ENCODE results near the gene ARSB.
"Not testable (repeated sequence)": the region's sequence is repeated elsewhere in the genome, so short reads cannot be mapped to it uniquely, and the experiment has no call there.

ARSB gene

DNA sequence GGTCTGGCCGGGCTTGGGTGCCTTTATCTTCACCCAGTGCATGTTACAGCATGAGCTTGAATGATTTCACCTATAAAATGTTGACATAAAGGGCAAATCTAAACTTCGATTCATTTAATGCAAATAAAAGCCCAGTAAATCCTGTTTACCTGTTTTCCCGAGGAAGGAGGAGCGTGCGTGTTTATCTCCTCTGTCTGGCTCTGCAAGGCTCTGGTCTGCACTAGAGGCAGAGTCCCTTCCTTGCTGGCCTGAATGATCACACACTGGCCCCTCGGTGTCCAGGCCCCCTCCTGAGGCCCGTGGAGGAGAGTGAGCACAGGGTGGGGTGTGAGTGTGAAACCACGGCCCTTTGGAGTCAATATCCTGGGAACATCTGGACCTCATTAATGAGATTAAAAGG lies 211.5 kb downstream of the ARSB start:
- Histone ChIP-seq H3K4me3 (ENCODE audit: insufficient read depth, low read depth, low read length, poor library complexity, severe bottlenecking) (no peak overlapping the region), H3K4me1 (ENCODE audit: control insufficient read depth, insufficient read depth, low read length, poor library complexity, severe bottlenecking) (no peaks in the 10 kb centered on the region), H3K36me3 (ENCODE audit: control insufficient read depth, insufficient read depth, low read length) (no peaks in the 10 kb centered on the region), H3K27ac (ENCODE audit: insufficient read depth, low read length, poor library complexity, severe bottlenecking) (no peak overlapping the region), H3K9me3 (ENCODE audit: control insufficient read depth, low read length) (no peaks in the 10 kb centered on the region), H3K27me3 (replicated peaks; ENCODE audit: control insufficient read depth, insufficient read depth, low read length, poor library complexity, severe bottlenecking) (no peaks in the 10 kb centered on the region)
- DNase-seq, result no peak

DNA sequence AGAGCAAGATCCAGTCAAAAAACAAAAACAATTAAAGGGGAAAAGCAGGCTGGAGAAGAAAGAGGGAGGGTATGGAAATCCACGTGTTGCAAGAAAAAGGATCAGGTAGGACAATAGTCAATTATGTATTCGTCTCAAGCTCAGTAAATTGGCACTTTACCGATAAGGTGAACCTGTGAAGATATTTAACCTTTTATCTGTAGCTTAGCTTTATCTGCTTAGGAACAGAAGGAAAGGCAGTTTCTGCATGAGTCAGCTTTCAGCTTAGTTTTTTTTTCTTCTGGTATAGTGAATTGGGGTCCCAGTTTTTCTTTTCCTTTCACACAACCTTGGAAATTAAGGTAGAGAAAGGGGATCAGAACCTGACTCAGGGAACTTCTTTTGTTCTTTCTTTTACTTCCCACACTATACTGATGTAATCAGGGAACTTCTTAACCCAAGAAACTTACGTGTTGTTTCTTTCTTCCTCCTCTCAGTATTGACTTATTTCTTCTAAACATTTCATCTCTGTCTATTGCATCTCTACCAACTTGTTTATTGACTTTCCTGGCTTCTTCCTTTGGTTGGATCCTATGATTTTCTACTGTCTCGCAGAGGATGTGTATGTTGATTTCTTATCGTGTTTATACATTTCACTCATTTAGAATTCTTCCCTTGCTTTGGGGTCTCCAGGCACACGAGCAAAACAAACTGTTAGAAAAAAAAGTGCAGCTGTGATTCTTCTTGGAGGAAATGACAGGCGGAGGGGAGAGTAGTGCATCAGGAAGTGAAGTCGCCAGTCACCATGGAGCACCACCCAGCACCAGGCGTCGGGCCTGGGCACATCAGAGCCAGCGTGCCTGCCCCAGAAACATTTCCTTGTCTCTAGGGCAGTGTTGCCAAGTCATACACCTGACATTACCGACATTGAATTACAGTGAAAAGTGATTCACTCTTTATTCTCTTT lies 213.6 kb downstream of the ARSB start:
- Histone ChIP-seq H3K4me3 (ENCODE audit: insufficient read depth, low read depth, low read length, poor library complexity, severe bottlenecking) (no peak overlapping the region), H3K27me3 (replicated peaks; ENCODE audit: control insufficient read depth, insufficient read depth, low read length, poor library complexity, severe bottlenecking) (no peaks in the 10 kb centered on the region), H3K36me3 (ENCODE audit: control insufficient read depth, insufficient read depth, low read length) (no peaks in the 10 kb centered on the region), H3K27ac (ENCODE audit: insufficient read depth, low read length, poor library complexity, severe bottlenecking) (no peak overlapping the region), H3K9me3 (ENCODE audit: control insufficient read depth, low read length) (no peaks in the 10 kb centered on the region), H3K4me1 (ENCODE audit: control insufficient read depth, insufficient read depth, low read length, poor library complexity, severe bottlenecking) (no peaks in the 10 kb centered on the region)
- DNase-seq, result no peak

DNA sequence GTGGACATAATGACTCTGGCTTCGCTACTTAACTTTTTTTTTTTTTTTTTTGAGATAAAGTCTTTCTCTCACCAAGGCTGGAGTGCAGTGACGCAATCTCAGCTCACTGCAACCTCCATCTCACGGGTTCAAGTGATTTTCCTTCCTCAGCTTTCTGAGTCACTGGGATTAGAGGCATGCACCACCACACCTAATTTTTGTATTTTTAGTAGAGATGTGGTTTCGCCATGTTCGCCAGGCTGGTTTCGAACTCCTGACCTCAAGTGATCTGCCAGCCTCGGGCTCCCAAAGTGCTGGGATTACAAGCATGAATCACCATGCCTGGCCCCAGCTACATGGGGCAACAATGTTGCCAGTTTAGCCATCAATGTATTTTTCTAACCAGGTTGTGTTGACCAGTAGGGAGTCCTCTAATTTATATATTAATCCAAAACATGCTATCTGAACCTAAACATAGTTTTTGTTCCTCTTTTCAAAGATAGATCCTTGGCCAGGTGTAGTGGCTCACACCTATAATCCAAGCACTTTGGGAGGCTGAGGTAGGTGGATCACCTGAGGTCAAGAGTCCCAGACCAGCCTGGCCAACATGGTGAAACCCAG lies 216.2 kb downstream of the ARSB start:
- Histone ChIP-seq H3K27ac (ENCODE audit: insufficient read depth, low read length, poor library complexity, severe bottlenecking) (no peak overlapping the region), H3K9me3 (ENCODE audit: control insufficient read depth, low read length) (no peaks in the 10 kb centered on the region), H3K27me3 (replicated peaks; ENCODE audit: control insufficient read depth, insufficient read depth, low read length, poor library complexity, severe bottlenecking) (no peaks in the 10 kb centered on the region), H3K4me3 (ENCODE audit: insufficient read depth, low read depth, low read length, poor library complexity, severe bottlenecking) (no peak overlapping the region), H3K4me1 (ENCODE audit: control insufficient read depth, insufficient read depth, low read length, poor library complexity, severe bottlenecking) (no peaks in the 10 kb centered on the region), H3K36me3 (ENCODE audit: control insufficient read depth, insufficient read depth, low read length) (no peaks in the 10 kb centered on the region)
- DNase-seq, result no peak

DNA sequence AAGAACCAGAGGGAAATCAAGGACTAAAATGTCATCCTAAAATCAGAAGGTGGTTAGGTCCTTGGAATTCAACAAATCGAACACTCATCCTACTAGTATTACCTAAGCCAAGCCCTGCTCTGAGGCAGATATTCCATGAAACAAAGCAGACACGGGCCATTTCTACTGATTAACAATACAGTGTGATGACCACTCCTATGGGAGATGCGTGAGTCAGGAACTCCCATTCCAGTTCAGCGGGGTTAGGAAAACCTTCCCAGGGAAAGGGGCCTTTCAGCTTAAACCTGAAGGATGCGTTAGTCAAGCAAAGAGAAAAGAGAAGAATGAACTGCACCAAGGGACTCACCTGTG lies 218.7 kb downstream of the ARSB start:
- no peaks in the 10 kb centered on the region for H3K27me3 ChIP-seq (replicated peaks; ENCODE audit: control insufficient read depth, insufficient read depth, low read length, poor library complexity, severe bottlenecking)

DNA sequence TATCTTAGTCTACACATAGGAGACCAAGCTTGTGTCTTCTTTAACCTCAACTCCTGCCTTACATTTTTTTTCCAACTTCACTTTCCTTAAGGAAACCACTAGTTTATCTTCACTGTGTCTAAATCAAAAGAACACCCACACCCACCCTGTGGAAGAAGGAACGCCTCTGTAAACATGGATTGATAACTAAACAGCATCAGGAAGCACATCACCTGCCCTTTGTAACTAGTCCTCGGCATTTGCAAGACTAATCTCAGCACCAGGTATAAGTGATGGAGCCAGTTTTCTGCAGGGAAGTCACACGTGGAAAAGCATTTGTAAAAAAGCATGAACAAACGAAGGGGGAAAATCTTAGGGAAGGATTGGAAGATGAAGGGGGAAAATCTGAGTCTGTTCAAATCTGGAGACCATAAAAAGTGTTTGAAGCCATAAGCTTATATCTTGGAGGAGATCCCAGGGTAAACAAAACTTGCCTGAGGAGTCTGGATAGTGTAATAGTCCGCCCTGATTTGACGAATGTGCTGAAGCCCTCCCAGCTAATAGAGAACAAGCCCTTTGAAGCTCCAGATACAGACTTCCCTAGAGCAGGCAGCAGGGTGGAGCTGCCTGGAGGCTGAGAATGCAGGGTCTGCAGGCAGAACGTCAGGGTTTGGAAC lies 219.2 kb downstream of the ARSB start:
- Histone ChIP-seq H3K4me3 (ENCODE audit: insufficient read depth, low read depth, low read length, poor library complexity, severe bottlenecking) (no peak overlapping the region), H3K4me1 (ENCODE audit: control insufficient read depth, insufficient read depth, low read length, poor library complexity, severe bottlenecking) (no peaks in the 10 kb centered on the region), H3K27ac (ENCODE audit: insufficient read depth, low read length, poor library complexity, severe bottlenecking) (no peak overlapping the region), H3K36me3 (ENCODE audit: control insufficient read depth, insufficient read depth, low read length) (no peaks in the 10 kb centered on the region), H3K27me3 (replicated peaks; ENCODE audit: control insufficient read depth, insufficient read depth, low read length, poor library complexity, severe bottlenecking) (no peaks in the 10 kb centered on the region), H3K9me3 (ENCODE audit: control insufficient read depth, low read length) (no peaks in the 10 kb centered on the region)
- DNase-seq, result no peak

More for the DNA sequence above, 218.7 kb downstream of the ARSB start:
- no peak for DNase-seq
- H3K36me3 ChIP-seq (ENCODE audit: control insufficient read depth, insufficient read depth, low read length), result no peaks in the 10 kb centered on the region
- no peak overlapping the region for H3K4me3 ChIP-seq (ENCODE audit: insufficient read depth, low read depth, low read length, poor library complexity, severe bottlenecking)
- H3K9me3 ChIP-seq (ENCODE audit: control insufficient read depth, low read length), result no peaks in the 10 kb centered on the region
- H3K4me1 ChIP-seq (ENCODE audit: control insufficient read depth, insufficient read depth, low read length, poor library complexity, severe bottlenecking), result no peaks in the 10 kb centered on the region
- no peak overlapping the region for H3K27ac ChIP-seq (ENCODE audit: insufficient read depth, low read length, poor library complexity, severe bottlenecking)

DNA sequence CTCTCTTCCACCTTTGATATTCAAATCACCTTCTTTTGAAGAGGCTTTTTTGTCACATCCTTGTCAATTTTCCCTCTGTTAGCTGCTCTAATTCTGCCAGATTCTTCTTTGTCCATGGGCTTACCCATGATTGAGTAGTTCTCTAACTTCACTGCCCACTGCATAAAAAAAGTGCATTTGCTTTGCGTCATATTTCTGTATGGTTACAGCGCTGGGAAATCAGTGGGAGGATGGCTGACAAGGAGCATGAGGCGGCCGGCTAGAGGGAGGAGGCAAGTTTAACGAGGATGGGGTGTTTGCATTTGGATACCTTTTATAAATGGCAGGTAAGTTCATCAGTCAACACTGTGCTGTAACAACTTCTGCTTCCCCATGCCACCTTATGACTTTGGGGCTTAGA lies 220.0 kb downstream of the ARSB start:
- Histone ChIP-seq H3K4me1 (ENCODE audit: control insufficient read depth, insufficient read depth, low read length, poor library complexity, severe bottlenecking) (no peaks in the 10 kb centered on the region), H3K27ac (ENCODE audit: insufficient read depth, low read length, poor library complexity, severe bottlenecking) (no peak overlapping the region), H3K4me3 (ENCODE audit: insufficient read depth, low read depth, low read length, poor library complexity, severe bottlenecking) (no peak overlapping the region), H3K36me3 (ENCODE audit: control insufficient read depth, insufficient read depth, low read length) (no peaks in the 10 kb centered on the region), H3K27me3 (replicated peaks; ENCODE audit: control insufficient read depth, insufficient read depth, low read length, poor library complexity, severe bottlenecking) (no peaks in the 10 kb centered on the region), H3K9me3 (ENCODE audit: control insufficient read depth, low read length) (no peaks in the 10 kb centered on the region)
- no peak for DNase-seq

DNA sequence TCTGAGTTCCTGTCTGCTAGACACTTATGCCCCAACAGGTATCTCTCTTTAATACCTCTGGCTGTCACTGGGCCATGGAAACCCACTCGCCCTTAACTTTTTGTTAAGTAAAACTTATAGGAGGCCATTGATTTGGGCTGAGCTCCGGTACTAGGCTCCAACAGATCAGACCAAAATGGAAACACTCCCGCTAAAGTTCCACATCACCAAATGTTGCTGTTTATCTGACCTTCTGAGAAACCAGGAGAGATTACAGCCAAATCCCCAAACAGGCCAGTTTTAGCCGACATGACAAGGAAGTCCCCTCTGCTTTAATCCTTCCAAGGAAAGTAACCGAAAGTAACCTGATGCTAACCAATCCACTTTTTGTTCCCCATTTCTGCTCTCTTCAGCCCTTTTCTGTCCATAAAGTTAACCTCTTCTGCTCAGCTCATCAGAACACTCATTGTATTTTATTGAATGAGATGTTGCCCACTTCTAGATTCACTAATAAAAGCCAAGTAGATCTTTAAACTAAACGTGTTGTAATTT lies 221.4 kb downstream of the ARSB start:
- no peaks in the 10 kb centered on the region for H3K36me3 ChIP-seq (ENCODE audit: control insufficient read depth, insufficient read depth, low read length)
- H3K9me3 ChIP-seq (ENCODE audit: control insufficient read depth, low read length), result no peaks in the 10 kb centered on the region
- H3K27me3 ChIP-seq (replicated peaks; ENCODE audit: control insufficient read depth, insufficient read depth, low read length, poor library complexity, severe bottlenecking), result no peaks in the 10 kb centered on the region
- no peak overlapping the region for H3K27ac ChIP-seq (ENCODE audit: insufficient read depth, low read length, poor library complexity, severe bottlenecking)
- H3K4me3 ChIP-seq (ENCODE audit: insufficient read depth, low read depth, low read length, poor library complexity, severe bottlenecking), result no peak overlapping the region
- DNase-seq, result no peak
- H3K4me1 ChIP-seq (ENCODE audit: control insufficient read depth, insufficient read depth, low read length, poor library complexity, severe bottlenecking), result no peaks in the 10 kb centered on the region

DNA sequence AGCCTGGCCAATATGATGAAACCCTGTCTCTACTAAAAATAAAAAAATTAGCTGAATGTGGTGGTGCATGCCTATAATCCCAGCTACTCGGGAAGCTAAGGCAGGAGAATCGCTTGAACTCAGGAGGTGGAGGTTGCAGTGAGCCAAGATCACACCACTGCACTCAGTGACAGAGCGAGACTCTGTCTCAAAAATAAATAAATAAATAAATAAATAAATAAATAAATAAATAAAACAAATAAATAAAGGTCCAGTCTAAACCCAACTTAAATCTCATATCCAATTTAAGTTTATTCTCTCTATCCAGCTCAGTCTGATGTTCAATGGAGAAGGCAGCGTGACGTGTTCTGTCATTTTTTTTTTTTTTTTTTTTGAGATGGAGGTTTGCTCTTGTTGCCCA lies 222.4 kb downstream of the ARSB start:
- H3K27me3 ChIP-seq (replicated peaks; ENCODE audit: control insufficient read depth, insufficient read depth, low read length, poor library complexity, severe bottlenecking); DNase-seq; H3K4me1 ChIP-seq (ENCODE audit: control insufficient read depth, insufficient read depth, low read length, poor library complexity, severe bottlenecking); H3K4me3 ChIP-seq (ENCODE audit: insufficient read depth, low read depth, low read length, poor library complexity, severe bottlenecking); H3K36me3 ChIP-seq (ENCODE audit: control insufficient read depth, insufficient read depth, low read length); H3K27ac ChIP-seq (ENCODE audit: insufficient read depth, low read length, poor library complexity, severe bottlenecking); H3K9me3 ChIP-seq (ENCODE audit: control insufficient read depth, low read length): not testable (repeated sequence)

DNA sequence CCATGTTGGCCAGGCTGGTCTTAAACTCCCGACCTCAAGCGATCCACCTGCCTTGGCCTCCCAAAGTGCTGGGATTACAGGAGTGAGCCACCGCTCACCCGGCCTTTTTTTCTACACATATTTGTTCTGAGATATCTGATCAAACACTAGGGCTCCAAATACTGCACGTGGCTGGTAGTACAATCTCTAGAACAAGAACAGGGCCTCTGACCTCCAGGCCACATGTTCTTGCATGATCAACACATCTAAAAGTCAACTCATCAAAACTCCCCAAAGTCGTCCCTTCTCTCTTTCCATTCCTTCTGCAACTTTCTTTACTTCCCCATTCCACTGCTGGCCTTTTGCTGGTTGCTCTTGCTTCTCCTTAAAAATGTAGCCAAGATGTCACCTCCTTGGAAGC lies 223.3 kb downstream of the ARSB start:
- no peaks in the 10 kb centered on the region for H3K4me1 ChIP-seq (ENCODE audit: control insufficient read depth, insufficient read depth, low read length, poor library complexity, severe bottlenecking)
- no peak overlapping the region for H3K27ac ChIP-seq (ENCODE audit: insufficient read depth, low read length, poor library complexity, severe bottlenecking)
- H3K9me3 ChIP-seq (ENCODE audit: control insufficient read depth, low read length), result no peaks in the 10 kb centered on the region
- no peaks in the 10 kb centered on the region for H3K27me3 ChIP-seq (replicated peaks; ENCODE audit: control insufficient read depth, insufficient read depth, low read length, poor library complexity, severe bottlenecking)
- H3K36me3 ChIP-seq (ENCODE audit: control insufficient read depth, insufficient read depth, low read length), result no peaks in the 10 kb centered on the region
- H3K4me3 ChIP-seq (ENCODE audit: insufficient read depth, low read depth, low read length, poor library complexity, severe bottlenecking), result no peak overlapping the region
- no peak for DNase-seq

DNA sequence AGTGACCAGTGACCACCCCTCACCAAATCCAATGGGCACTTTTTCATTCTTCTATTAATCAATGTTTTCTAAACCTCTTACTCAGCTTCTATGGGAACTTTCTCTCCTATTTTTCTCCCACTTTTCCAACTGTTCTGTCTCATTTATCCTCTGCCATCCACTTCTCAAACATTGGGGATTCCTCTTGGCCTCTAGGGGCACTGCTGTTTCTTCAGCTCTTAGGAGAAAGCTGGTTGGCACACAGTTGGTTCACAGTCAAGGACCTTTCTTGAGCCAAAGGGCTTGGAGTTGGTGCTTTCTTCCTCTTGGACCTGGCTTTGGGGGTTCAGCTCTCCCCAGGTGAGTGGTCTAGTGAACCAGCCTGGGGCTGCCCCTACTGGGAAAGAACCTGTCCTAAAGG lies 224.3 kb downstream of the ARSB start:
- Histone ChIP-seq H3K27ac (ENCODE audit: insufficient read depth, low read length, poor library complexity, severe bottlenecking) (no peak overlapping the region), H3K4me1 (ENCODE audit: control insufficient read depth, insufficient read depth, low read length, poor library complexity, severe bottlenecking) (no peaks in the 10 kb centered on the region), H3K27me3 (replicated peaks; ENCODE audit: control insufficient read depth, insufficient read depth, low read length, poor library complexity, severe bottlenecking) (no peaks in the 10 kb centered on the region), H3K36me3 (ENCODE audit: control insufficient read depth, insufficient read depth, low read length) (no peaks in the 10 kb centered on the region), H3K9me3 (ENCODE audit: control insufficient read depth, low read length) (no peaks in the 10 kb centered on the region), H3K4me3 (ENCODE audit: insufficient read depth, low read depth, low read length, poor library complexity, severe bottlenecking) (no peak overlapping the region)
- no peak for DNase-seq
